ENCODE data around the gene ICAM4. TPM values are rescaled to one million over a fixed set of nuclear protein-coding genes. Genes with fewer than 3 reads are reported as not detected.

ICAM4 gene
- total and polyA plus RNA-seq, 2 of the 8 experiments (the other 6 are each of a cell fraction or from before 2014, with no cell fraction given) = 1.5 to 4.1 TPM

DNA sequence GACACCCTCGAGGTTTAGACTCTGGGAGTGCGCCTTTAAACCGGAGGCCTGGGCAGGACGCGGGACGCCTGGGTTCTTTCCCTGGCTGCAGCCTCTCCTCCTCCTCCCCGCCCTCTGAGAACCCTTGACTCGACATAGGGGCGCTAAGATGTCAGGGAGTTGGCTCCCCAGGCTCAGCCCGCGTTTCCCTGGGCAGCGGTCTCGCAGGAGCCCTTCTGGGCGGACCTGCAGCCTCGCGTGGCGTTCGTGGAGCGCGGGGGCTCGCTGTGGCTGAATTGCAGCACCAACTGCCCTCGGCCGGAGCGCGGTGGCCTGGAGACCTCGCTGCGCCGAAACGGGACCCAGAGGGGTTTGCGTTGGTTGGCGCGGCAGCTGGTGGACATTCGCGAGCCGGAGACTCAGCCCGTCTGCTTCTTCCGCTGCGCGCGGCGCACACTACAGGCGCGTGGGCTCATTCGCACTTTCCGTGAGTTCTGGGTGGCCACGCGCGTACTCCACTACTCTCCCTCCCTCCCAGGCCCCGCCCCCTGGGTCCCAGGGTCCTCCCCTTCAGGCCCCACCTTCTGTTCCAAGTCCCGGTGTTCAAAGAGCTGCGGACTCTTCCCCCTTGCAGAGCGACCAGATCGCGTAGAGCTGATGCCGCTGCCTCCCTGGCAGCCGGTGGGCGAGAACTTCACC lies 4.3 kb downstream of the ICAM4 start (continued):
- TF ChIP-seq, protein P1, sequence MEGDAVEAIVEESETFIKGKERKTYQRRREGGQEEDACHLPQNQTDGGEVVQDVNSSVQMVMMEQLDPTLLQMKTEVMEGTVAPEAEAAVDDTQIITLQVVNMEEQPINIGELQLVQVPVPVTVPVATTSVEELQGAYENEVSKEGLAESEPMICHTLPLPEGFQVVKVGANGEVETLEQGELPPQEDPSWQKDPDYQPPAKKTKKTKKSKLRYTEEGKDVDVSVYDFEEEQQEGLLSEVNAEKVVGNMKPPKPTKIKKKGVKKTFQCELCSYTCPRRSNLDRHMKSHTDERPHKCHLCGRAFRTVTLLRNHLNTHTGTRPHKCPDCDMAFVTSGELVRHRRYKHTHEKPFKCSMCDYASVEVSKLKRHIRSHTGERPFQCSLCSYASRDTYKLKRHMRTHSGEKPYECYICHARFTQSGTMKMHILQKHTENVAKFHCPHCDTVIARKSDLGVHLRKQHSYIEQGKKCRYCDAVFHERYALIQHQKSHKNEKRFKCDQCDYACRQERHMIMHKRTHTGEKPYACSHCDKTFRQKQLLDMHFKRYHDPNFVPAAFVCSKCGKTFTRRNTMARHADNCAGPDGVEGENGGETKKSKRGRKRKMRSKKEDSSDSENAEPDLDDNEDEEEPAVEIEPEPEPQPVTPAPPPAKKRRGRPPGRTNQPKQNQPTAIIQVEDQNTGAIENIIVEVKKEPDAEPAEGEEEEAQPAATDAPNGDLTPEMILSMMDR (IDR thresholded peaks at IDR 0.05; ENCODE audit: control extremely low read depth in 1 of 3, insufficient read depth in 1 of 3, low read depth in 1 of 3, low read length in 3 of 3) = no peak
- no peak for TF ChIP-seq CHD1 (IDR thresholded peaks at IDR 0.05; ENCODE audit: low read depth, low read length)
